Nephron (organoid): ENCODE measurements around the gene MAGED4B.
"Not testable (repeated sequence)": the region's sequence is repeated elsewhere in the genome, so short reads cannot be mapped to it uniquely, and the experiment has no call there.

Experiments used
- H3K27ac Mint-ChIP-seq, 3 experiments: 2 replicates each; pipeline ENCODE4 v1.8.0; 2020; ENCODE audit warnings: mixed read lengths in 3 of 3, mild to moderate bottlenecking in 2 of 3, moderate library complexity in 1 of 3
- H3K27me3 Mint-ChIP-seq: 2 replicates; pipeline ENCODE4 v1.8.0; 2021; ENCODE audit warnings: low read depth, mild to moderate bottlenecking, moderate library complexity, mixed read lengths
- H3K36me3 Mint-ChIP-seq: 2 replicates; pipeline ENCODE4 v1.8.0; 2020; ENCODE audit warnings: low read depth, mixed read lengths
- H3K4me1 Mint-ChIP-seq: 2 replicates; pipeline ENCODE4 v1.8.0; 2020; ENCODE audit warnings: mixed read lengths
- H3K4me3 Mint-ChIP-seq, 3 experiments: 2 replicates each; pipeline ENCODE4 v1.8.0; 2020; ENCODE audit warnings: mild to moderate bottlenecking in 3 of 3, mixed read lengths in 3 of 3, moderate library complexity in 2 of 3
- H3K9me3 Mint-ChIP-seq: 2 replicates; pipeline ENCODE4 v1.8.0; 2020; ENCODE audit warnings: mixed read lengths
- TF ChIP-seq, protein P1 (sequence below), 3 experiments: fragments of 200-600 bp; sonication (generic); IDR thresholded peaks; one replicate each; pipeline ENCODE4 v1.5.0; 2021; ENCODE audit warnings: antibody characterized with exemption in 3 of 3; ENCODE audit not compliant: unreplicated experiment in 3 of 3

MAGED4B gene, protein sequence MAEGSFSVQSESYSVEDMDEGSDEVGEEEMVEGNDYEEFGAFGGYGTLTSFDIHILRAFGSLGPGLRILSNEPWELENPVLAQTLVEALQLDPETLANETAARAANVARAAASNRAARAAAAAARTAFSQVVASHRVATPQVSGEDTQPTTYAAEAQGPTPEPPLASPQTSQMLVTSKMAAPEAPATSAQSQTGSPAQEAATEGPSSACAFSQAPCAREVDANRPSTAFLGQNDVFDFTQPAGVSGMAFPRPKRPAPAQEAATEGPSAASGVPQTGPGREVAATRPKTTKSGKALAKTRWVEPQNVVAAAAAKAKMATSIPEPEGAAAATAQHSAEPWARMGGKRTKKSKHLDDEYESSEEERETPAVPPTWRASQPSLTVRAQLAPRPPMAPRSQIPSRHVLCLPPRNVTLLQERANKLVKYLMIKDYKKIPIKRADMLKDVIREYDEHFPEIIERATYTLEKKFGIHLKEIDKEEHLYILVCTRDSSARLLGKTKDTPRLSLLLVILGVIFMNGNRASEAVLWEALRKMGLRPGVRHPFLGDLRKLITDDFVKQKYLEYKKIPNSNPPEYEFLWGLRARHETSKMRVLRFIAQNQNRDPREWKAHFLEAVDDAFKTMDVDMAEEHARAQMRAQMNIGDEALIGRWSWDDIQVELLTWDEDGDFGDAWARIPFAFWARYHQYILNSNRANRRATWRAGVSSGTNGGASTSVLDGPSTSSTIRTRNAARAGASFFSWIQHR

DNA sequence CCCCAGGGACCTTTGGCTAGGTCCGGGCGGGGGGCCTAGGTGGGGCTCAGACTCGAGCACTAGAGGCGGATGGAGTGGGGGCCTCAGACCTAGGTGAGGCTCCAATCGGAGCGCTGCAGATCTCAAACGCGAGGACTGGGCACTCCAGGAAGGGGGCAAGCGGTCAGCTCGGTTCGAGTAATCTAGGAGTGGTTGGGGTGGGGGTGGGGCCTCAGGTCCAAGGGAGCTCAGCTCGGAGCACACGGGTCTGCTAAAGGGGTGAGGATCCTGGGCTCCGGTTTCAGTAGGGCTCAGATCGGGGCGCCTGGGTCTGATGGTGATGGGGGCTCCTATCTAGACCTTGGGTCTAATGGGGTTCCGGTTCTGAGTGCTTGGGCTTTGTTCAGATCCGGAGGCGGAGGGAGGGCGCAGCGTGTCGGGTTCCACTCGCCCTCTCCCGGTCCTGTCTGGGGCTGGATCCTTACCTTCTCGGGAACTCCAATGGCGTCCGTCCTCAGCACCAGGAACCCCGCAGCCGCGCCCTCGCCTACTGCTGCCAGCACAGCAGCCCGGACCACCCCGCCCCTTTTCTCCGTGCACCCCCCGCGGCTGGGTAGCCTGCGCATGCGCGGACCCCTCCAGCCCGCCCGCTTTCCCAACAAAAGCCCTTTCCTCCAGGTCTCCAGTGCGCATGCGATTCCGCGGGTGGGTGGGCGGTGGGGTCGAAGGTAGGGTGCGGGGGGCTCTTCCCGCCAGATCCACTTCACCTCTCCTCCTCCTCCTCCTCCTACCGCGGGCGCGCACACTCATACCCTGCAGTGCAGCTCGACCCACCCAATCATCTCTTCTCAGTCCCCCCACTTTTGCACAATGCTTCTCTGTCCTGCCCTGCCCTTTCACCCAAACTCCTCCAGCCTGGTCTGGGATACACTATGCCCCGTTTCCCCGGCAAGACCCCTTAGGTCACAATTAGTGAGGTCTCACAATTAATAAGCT lies at the start of gene MAGED4B:
Gene MAGED4B, minus strand, starts transcription at position 518 of the 975 bp plus-strand sequence. CDS start 1,011 bp downstream, outside the sequence.
- not testable (repeated sequence) for H3K9me3 Mint-ChIP-seq, H3K27me3 Mint-ChIP-seq, H3K27ac Mint-ChIP-seq, H3K4me3 Mint-ChIP-seq, H3K4me1 Mint-ChIP-seq, H3K36me3 Mint-ChIP-seq

DNA sequence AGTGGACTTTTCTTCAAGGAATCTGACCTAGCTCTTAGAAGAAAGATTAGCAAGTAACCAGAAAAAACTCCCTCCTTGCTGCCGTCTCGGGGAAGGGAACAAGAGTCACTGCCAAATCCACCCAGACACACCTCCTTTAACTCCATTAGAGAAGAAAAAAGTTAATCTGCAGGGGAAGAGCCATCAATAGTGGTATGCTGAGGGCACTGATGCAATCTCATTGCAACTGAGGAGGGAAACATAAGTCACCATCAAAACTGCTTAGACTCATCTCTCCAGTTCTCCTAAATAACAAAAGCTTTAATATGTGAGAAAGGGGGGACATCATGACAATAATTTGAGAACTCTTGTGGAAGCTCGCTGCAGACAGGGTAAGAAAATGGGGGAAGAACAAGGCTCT lies 49.3 kb upstream of the MAGED4B start:
- Mint-ChIP-seq H3K27me3 (no peaks in the 10 kb centered on the region), H3K36me3 (no peaks in the 10 kb centered on the region), H3K4me1 (no peaks in the 10 kb centered on the region), H3K27ac (no peak overlapping the region), H3K4me3 (no peak overlapping the region), H3K9me3 (peaks cover 30% of the 10 kb centered on the region)
- TF ChIP-seq, protein P1, sequence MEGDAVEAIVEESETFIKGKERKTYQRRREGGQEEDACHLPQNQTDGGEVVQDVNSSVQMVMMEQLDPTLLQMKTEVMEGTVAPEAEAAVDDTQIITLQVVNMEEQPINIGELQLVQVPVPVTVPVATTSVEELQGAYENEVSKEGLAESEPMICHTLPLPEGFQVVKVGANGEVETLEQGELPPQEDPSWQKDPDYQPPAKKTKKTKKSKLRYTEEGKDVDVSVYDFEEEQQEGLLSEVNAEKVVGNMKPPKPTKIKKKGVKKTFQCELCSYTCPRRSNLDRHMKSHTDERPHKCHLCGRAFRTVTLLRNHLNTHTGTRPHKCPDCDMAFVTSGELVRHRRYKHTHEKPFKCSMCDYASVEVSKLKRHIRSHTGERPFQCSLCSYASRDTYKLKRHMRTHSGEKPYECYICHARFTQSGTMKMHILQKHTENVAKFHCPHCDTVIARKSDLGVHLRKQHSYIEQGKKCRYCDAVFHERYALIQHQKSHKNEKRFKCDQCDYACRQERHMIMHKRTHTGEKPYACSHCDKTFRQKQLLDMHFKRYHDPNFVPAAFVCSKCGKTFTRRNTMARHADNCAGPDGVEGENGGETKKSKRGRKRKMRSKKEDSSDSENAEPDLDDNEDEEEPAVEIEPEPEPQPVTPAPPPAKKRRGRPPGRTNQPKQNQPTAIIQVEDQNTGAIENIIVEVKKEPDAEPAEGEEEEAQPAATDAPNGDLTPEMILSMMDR (IDR thresholded peaks at IDR 0.05; ENCODE audit: unreplicated experiment in 3 of 3) = no peak

DNA sequence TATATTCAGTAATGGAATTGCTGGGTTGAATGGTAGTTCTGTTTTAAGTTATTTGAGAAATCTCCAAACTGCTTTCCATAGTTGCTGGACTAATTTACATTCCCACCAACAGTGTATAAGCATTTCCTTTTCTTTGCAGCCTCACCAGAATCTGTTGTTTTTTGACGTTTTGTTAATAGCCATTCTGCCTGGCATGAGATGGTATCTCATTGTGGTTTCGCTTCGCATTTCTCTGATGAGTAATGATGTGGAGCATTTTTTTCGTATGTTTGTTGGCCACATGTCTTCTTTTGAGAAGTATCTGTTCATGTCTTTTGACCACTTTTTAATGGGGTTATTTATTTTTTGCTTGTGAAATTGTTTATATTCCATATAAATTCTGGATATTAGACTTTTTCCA lies 13.6 kb upstream of the MAGED4B start:
- Mint-ChIP-seq H3K36me3 (no peaks in the 10 kb centered on the region), H3K4me3 (no peak overlapping the region), H3K27ac (no peak overlapping the region), H3K4me1 (no peaks in the 10 kb centered on the region), H3K27me3 (no peaks in the 10 kb centered on the region), H3K9me3 (no peaks in the 10 kb centered on the region)
- TF ChIP-seq, protein P1 (IDR thresholded peaks at IDR 0.05; ENCODE audit: unreplicated experiment in 3 of 3) = no peak

DNA sequence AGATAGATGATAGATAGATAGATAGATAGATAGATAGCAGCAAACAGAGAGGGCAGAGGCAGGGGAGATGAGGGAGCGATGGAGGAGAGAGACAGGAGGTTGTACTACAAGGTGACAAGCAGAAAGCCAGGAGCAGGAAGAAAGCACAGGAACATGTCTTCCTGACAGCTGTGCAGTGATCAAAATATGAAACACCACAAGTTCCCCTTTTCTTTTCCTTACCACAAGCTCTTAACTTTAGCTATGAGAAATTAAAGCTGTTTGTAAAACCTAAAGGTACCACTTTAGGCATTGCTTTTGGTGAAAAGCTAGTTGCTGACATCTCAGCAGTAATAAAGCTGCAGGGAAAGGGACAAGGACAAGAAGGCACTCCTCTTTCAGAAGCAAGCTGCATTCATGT lies 9.1 kb upstream of the MAGED4B start:
- Mint-ChIP-seq H3K36me3 (no peaks in the 10 kb centered on the region), H3K9me3 (no peaks in the 10 kb centered on the region), H3K27me3 (no peaks in the 10 kb centered on the region), H3K4me3 (no peak overlapping the region), H3K4me1 (no peaks in the 10 kb centered on the region), H3K27ac (no peak overlapping the region)
- TF ChIP-seq, protein P1 (IDR thresholded peaks at IDR 0.05; ENCODE audit: unreplicated experiment in 3 of 3) = no peak

DNA sequence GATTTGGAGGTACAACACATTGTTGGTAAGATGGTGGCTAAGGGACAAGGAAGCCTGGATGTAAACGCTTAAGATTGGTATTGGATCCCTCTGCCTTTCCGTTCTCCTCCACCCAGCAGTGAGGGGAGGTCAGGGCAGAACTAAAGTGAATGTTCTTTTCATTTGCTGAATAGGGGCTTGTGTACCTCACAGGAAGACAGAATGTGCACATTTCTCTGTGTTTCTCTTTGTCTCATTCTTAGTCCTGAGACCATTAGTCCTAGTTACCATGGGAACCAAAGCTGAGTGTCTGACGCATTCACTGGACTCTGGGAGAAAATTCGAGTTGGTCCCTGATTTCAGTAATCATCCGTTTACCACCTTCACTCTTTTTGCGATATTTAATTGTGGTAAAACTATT lies 26.7 kb downstream of the MAGED4B start:
- not testable (repeated sequence) for H3K4me3 Mint-ChIP-seq, H3K4me1 Mint-ChIP-seq, H3K9me3 Mint-ChIP-seq, H3K27me3 Mint-ChIP-seq, H3K36me3 Mint-ChIP-seq, H3K27ac Mint-ChIP-seq

DNA sequence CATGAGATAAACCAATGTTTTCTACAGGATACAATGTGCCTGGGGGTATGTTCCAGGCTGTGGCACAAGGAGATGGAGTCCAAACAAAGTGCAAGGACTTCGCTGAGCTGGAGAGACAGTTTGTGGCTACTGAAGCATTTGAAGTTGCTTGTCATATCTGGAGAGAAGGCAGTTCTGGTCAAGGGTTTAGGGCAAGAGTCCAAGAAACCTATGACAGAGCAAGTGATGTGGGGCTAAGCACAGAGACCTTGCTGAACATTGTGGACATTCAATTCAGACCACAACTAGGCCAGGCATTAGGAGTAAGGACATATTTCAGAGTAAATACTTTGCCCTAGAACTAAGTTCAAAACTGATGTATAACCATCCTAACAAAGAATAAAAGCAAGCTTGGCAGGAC lies 34.8 kb downstream of the MAGED4B start:
- H3K27ac Mint-ChIP-seq = no peak overlapping the region
- TF ChIP-seq, protein P1 (IDR thresholded peaks at IDR 0.05; ENCODE audit: unreplicated experiment in 3 of 3) = no peak
- peaks cover 5% of the 10 kb centered on the region for H3K4me1 Mint-ChIP-seq
- no peaks in the 10 kb centered on the region for H3K27me3 Mint-ChIP-seq
- peaks cover 2% of the 10 kb centered on the region for H3K9me3 Mint-ChIP-seq
- no peak overlapping the region for H3K4me3 Mint-ChIP-seq
- no peaks in the 10 kb centered on the region for H3K36me3 Mint-ChIP-seq
